ENCODE measurements around the gene POU5F1. TPM values are rescaled to one million over a fixed set of nuclear protein-coding genes. Genes with fewer than 3 reads are reported as not detected.

POU5F1 gene
- total and polyA plus RNA-seq, 3 donors from 2014 or later: 1.3 to 4.2 (median 3.0) TPM

DNA sequence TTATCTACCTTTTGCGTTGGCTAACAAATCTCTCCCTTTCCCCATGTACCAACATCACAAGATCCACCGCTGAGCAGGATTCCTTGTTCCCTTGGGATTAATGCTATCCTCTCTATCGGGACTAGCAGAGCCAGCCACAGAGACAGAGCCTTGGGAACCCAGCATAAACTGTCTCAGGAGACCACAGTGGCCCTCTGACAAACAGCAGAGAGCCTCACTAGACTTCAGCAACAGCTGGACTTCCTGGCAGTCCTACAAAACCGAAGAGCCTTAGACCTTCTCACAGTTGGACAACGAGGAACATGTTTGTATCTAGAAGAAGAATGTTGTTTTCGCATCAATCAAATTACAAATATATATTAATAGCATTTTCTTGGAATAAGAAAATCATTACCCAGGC is 39.6 kb upstream of the POU5F1 start:
- no peaks in the 10 kb centered on the region for H3K4me1 ChIP-seq
- TF ChIP-seq POLR2A (IDR thresholded peaks at IDR 0.05): no peak
- TF ChIP-seq, protein P1, sequence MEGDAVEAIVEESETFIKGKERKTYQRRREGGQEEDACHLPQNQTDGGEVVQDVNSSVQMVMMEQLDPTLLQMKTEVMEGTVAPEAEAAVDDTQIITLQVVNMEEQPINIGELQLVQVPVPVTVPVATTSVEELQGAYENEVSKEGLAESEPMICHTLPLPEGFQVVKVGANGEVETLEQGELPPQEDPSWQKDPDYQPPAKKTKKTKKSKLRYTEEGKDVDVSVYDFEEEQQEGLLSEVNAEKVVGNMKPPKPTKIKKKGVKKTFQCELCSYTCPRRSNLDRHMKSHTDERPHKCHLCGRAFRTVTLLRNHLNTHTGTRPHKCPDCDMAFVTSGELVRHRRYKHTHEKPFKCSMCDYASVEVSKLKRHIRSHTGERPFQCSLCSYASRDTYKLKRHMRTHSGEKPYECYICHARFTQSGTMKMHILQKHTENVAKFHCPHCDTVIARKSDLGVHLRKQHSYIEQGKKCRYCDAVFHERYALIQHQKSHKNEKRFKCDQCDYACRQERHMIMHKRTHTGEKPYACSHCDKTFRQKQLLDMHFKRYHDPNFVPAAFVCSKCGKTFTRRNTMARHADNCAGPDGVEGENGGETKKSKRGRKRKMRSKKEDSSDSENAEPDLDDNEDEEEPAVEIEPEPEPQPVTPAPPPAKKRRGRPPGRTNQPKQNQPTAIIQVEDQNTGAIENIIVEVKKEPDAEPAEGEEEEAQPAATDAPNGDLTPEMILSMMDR (IDR thresholded peaks at IDR 0.05): no peak
- intact Hi-C loops (cut with DNase I; ENCODE audit: low total_unique reads): no loop called here
- DNase-seq: no peak
- 39 to 45% methylated on average over 6 of the region's 6 CpGs for WGBS, 2 donors
- H3K36me3 ChIP-seq (ENCODE audit: low read depth, missing control alignments): no peaks in the 10 kb centered on the region
- no peaks in the 10 kb centered on the region for H3K27me3 ChIP-seq
- H3K27ac ChIP-seq: no peak overlapping the region
- no peaks in the 10 kb centered on the region for H3K9me3 ChIP-seq
- no peak overlapping the region for H3K4me3 ChIP-seq

DNA sequence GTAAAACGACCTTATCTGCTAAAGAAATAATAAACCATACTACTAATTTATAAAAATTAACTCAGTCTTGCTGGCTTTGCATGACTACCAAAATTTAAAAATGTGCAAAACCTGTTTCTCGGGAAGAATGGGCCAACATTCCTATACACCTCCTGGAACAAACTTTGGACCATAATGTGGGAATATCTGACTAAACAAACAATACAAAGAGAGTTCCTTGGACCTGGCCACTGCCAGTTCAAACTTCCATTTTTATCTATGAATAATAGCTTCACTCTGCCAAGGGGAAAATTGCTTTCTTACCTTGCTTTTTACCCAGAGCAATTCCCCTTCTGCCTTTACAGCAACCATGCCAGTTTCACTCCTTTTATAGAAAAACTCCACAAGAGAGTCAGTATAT is 38.7 kb upstream of the POU5F1 start:
- TF ChIP-seq, protein P1 (IDR thresholded peaks at IDR 0.05): no peak
- no peak for TF ChIP-seq POLR2A (IDR thresholded peaks at IDR 0.05)
- intact Hi-C loops (cut with DNase I; ENCODE audit: low total_unique reads): no loop called here
- Histone ChIP-seq H3K27me3 (no peaks in the 10 kb centered on the region), H3K9me3 (no peaks in the 10 kb centered on the region), H3K4me1 (no peaks in the 10 kb centered on the region), H3K36me3 (ENCODE audit: low read depth, missing control alignments) (no peaks in the 10 kb centered on the region), H3K27ac (no peak overlapping the region), H3K4me3 (no peak overlapping the region)
- DNase-seq: no peak
- 46 to 66% methylated on average over 2 of the region's 2 CpGs for WGBS, 2 donors

DNA sequence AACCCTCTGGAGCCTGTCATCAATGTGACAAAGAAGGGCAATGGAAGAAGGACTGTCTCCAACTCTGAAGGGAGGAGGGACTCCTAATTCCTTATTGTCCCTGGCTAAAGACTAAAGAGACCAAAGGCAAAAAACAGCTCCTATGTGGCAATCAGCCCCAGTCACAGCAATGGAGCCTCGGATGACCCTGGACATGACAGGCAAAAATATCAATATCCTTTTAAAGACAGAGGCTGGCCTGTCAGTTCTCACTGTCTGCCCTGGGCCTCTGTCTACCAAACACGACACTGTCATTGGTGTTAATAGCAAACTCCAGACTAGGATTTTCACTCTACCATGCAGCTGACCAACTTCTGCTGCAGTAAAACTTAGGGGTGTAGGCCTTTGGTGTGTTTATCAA is 38.0 kb upstream of the POU5F1 start:
- H3K27ac ChIP-seq: no peak overlapping the region
- WGBS, 2 donors: 63 to 93% methylated on average over 2 of the region's 2 CpGs

DNA sequence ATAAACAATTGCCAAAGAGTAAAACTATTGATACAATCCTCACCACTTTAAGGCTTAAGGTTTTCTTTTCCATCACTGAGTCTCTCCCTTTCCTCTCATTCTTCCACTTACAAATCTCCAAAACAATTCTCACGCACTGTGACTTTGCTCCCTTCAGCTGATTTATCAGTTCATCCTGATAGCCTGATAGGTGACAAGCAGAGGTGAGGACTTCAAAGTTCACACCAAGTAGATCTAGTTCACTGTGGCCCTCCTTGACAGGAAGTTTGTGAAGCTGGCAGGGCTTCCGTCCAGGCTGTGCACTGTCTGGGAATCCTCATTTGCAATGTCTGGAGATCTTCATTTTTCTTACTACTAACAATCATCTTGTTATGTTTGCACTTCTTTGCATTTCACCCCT is 35.2 kb upstream of the POU5F1 start:
- intact Hi-C loops (cut with DNase I; ENCODE audit: low total_unique reads): no loop called here
- no peaks in the 10 kb centered on the region for H3K27me3 ChIP-seq
- H3K4me3 ChIP-seq: no peak overlapping the region
- peaks cover 4% of the 10 kb centered on the region for H3K4me1 ChIP-seq
- DNase-seq: no peak
- no peak overlapping the region for H3K27ac ChIP-seq
- no peaks in the 10 kb centered on the region for H3K36me3 ChIP-seq (ENCODE audit: low read depth, missing control alignments)
- 89 to 90% methylated on average over 2 of the region's 2 CpGs for WGBS, 2 donors
- TF ChIP-seq, protein P1 (IDR thresholded peaks at IDR 0.05): no peak
- TF ChIP-seq POLR2A (IDR thresholded peaks at IDR 0.05): no peak
- no peaks in the 10 kb centered on the region for H3K9me3 ChIP-seq

More for the DNA sequence above, 38.0 kb upstream of the POU5F1 start:
- H3K4me1 ChIP-seq: no peaks in the 10 kb centered on the region
- no peaks in the 10 kb centered on the region for H3K27me3 ChIP-seq
- no peaks in the 10 kb centered on the region for H3K36me3 ChIP-seq (ENCODE audit: low read depth, missing control alignments)
- H3K4me3 ChIP-seq: no peak overlapping the region
- no peak for DNase-seq
- intact Hi-C loops (cut with DNase I; ENCODE audit: low total_unique reads): no loop called here
- H3K9me3 ChIP-seq: no peaks in the 10 kb centered on the region
- TF ChIP-seq POLR2A (IDR thresholded peaks at IDR 0.05): no peak
- TF ChIP-seq, protein P1 (IDR thresholded peaks at IDR 0.05): no peak

DNA sequence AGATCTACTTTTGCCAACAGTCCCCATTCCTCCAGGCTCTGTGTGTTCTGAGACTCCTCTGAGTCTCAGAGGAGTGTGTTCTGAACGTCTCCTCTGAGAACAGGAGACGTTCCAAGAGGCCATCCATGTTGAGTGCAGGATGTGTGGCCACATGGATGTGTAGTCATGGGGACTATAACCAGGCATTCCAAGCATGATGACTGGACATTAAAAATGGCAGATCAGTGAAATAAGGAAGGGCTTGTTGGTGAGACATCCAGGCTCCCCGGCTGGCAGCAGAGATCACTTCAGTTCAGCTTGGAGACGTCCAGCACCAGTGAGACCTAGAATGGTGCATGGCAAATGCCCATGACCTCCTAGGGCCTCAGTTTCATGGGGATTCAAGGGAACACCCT is 34.3 kb upstream of the POU5F1 start:
- Histone ChIP-seq H3K4me3 (no peak overlapping the region), H3K36me3 (ENCODE audit: low read depth, missing control alignments) (no peaks in the 10 kb centered on the region), H3K27me3 (no peaks in the 10 kb centered on the region), H3K9me3 (no peaks in the 10 kb centered on the region), H3K27ac (no peak overlapping the region), H3K4me1 (peaks cover 4% of the 10 kb centered on the region)
- intact Hi-C loops (cut with DNase I; ENCODE audit: low total_unique reads): no loop called here
- 66 to 76% methylated on average over 4 of the region's 4 CpGs for whole genome bisulfite sequencing, 2 donors
- TF ChIP-seq, protein P1 (IDR thresholded peaks at IDR 0.05): no peak
- TF ChIP-seq POLR2A (IDR thresholded peaks at IDR 0.05): no peak
- DNase-seq: no peak
